Heart left ventricle (tissue), 16 donors: ENCODE data around the gene TRIM8. TPM values are rescaled to one million over a fixed set of nuclear protein-coding genes. Genes with fewer than 3 reads are reported as not detected.

ENCODE experiments used
- ATAC-seq, 4 donors: fragments of 200-7000 bp; cut with Tn5 transposase; one replicate each; pipeline ENCODE4 v1.9.1; 2020 to 2022; ENCODE audit warnings: moderate library complexity in 4 of 4, mild to moderate bottlenecking in 3 of 4, moderate number of reproducible peaks in 1 of 4
- DNase-seq, 5 donors: peaks; one replicate each; pipeline ENCODE4 v3.0.0-alpha.2; 2020
- H3K27ac ChIP-seq, 12 donors: fragments of 200-600 bp; sonication (generic) in 4 of 12; one replicate each; pipeline versions ENCODE4 v1.5.0 to v1.8.0; 2016 to 2022; ENCODE audit warnings: mild to moderate bottlenecking in 2 of 12
- H3K27me3 ChIP-seq, 9 donors: fragments of 200-600 bp; sonication (generic) in 2 of 9; one replicate each; pipeline versions ENCODE4 v1.5.1 to v1.8.0; 2016 to 2022; ENCODE audit warnings: mild to moderate bottlenecking in 3 of 9
- H3K36me3 ChIP-seq, 9 donors: fragments of 200-600 bp; sonication (generic) in 2 of 9; one replicate each; pipeline versions ENCODE4 v1.5.0 to v1.8.0; 2018 to 2022; ENCODE audit warnings: mild to moderate bottlenecking in 2 of 9
- H3K4me1 ChIP-seq, 12 donors: fragments of 200-600 bp; sonication (generic) in 4 of 12; one replicate each; pipeline versions ENCODE4 v1.5.0 to v1.8.0; 2016 to 2022; ENCODE audit warnings: mild to moderate bottlenecking in 3 of 12
- H3K4me3 ChIP-seq, 12 donors: fragments of 200-600 bp; sonication (generic) in 4 of 12; one replicate each; pipeline versions ENCODE4 v1.5.0 to v1.8.0; 2017 to 2022; ENCODE audit warnings: mild to moderate bottlenecking in 9 of 12, moderate library complexity in 4 of 12
- H3K9me3 ChIP-seq, 12 donors: fragments of 200-600 bp; sonication (generic) in 4 of 12; one replicate each; pipeline versions ENCODE4 v1.5.0 to v1.8.0; 2016 to 2022; ENCODE audit warnings: mild to moderate bottlenecking in 1 of 12
- POLR2A ChIP-seq, 2 donors: fragments of 450-650 bp; IDR thresholded peaks; one replicate each; pipeline ENCODE4 v1.6.1; 2017; ENCODE audit warnings: antibody characterized with exemption in 2 of 2, mild to moderate bottlenecking in 2 of 2, moderate library complexity in 2 of 2
- WGBS, 4 donors: extraction: QIAGEN DNeasy Blood & Tissue Kit in 2 of 4; methylation state at CpG; one replicate each; pipeline versions ENCODE4 v1.1.5 to v1.1.7; 2013 to 2018; 5-methylcytosine and 5-hydroxymethylcytosine counted together
- intact Hi-C, 10 donors: fragments of 100-400 bp; cut with DNase I; formaldehyde crosslinking; loops; one replicate each; pipeline versions ENCODE4 v1.11.1 to v1.14.2; 2022
- polyA plus RNA-seq, 2 donors: library from polyadenylated mRNA; stranded (reverse); fragments of 200-250 nt; gene quantifications; one replicate each; pipeline ENCODE4 v1.2.3, GENCODE V29; 2013
- total RNA-seq, 9 donors: library from RNA; depleted of rRNA in 2 of 9; stranded (reverse); fragments of >200 nt in 2 of 9; fragmentation: NEBNext Ultra II Directional in 3 of 9; extraction: Animal tissue kit (Norgen Biotek cat#: 25700) in 3 of 9; gene quantifications; one replicate each; pipeline versions ENCODE4 v1.1.0 to v1.2.4, GENCODE V29; 2016 to 2023
- TF ChIP-seq, protein P1 (sequence below), 12 donors: fragments of 200-600 bp; sonication (generic) in 4 of 12; IDR thresholded peaks; one replicate each; pipeline versions ENCODE4 v1.5.0 to v1.8.0; 2018 to 2022; ENCODE audit warnings: antibody characterized with exemption in 12 of 12, mild to moderate bottlenecking in 5 of 12
- donor health status: ischemic (EF 13 %, LVEDD 7.1; RV severe dilation, severe dysfunction).
- donor health status: healthy with polysubstance abuse.
- donor health status: DM: no; HTN: yes; CAD: no.
- donor health status: DM: no; HTN: no; CAD: no.
- donor health status: ischemic (EF 25% LVEDD 6.9; RV normal size, moderate dysfunction).
- donor health status: ischemic (EF 25% LVEDD 5.7; RV mildly dilated, moderate dysfunction).
- donor health status: healthy.
- donor health status: DM: yes; HTN: yes; CAD: no.
- donor health status: ischemic (EF 35%, LVEDD 5.7; RV mildly dilated, moderate dysfunction).
- donor health status: nonischemic (EF 11% LVEDD 7.7; RV severe dilation, severe dysfunction).
- donor health status: DM: yes; HTN: yes; CAD: no.
- donor health status: PGD.
- donor health status: ischemic (EF 29% LVEDD 5.4; RV normal size, mild dysfunction).
- donor health status: nonischemic (EF 23%, LVEDD 6.1; RV moderate dilation, normal function).

Gene TRIM8
- total and polyA plus RNA-seq, 11 donors, result 38.9 to 225 (median 102) TPM

DNA sequence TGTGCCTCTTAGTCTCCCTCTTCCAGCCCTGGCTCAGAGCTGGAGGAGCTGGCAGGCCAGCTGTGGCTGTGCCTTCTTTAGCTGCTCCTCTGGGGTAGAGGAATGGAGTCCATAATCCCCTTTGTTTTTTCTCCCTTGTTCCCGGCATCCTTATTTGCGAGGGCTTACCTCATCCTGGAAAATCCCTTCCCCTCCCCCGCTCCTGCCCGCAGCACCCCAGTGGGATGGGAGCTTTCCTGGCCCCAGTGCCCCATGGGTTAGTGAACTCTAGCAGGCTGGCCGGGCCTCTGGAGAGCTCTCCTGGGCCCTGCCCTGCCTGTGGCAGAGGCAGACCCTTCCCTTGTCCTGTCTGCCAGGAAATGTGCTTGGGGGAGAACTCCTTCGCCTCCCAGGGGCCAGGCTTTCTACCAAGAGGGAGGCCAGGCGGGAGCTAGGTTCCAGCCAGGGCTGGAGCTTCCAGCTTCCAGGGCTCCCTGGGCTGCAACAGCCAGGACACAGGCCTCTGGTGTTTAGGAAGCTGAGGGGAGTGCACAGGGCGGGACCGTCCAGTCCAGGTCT is 16.5 kb upstream of the TRIM8 start:
- Histone ChIP-seq H3K4me1 (peaks cover 12 to 81% (median 67%) of the 10 kb centered on the region in 12 donors), H3K9me3 (no peaks in the 10 kb centered on the region), H3K36me3 (peaks cover 0 to 20% (median 8%) of the 10 kb centered on the region in 9 donors), H3K27ac (peak overlapping the region; percentile 71 to 96 (median 86)), H3K27me3 (no peaks in the 10 kb centered on the region), H3K4me3 (no peak overlapping the region)
- TF ChIP-seq, protein P1, sequence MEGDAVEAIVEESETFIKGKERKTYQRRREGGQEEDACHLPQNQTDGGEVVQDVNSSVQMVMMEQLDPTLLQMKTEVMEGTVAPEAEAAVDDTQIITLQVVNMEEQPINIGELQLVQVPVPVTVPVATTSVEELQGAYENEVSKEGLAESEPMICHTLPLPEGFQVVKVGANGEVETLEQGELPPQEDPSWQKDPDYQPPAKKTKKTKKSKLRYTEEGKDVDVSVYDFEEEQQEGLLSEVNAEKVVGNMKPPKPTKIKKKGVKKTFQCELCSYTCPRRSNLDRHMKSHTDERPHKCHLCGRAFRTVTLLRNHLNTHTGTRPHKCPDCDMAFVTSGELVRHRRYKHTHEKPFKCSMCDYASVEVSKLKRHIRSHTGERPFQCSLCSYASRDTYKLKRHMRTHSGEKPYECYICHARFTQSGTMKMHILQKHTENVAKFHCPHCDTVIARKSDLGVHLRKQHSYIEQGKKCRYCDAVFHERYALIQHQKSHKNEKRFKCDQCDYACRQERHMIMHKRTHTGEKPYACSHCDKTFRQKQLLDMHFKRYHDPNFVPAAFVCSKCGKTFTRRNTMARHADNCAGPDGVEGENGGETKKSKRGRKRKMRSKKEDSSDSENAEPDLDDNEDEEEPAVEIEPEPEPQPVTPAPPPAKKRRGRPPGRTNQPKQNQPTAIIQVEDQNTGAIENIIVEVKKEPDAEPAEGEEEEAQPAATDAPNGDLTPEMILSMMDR (IDR thresholded peaks at IDR 0.05), result no peak
- TF ChIP-seq POLR2A (IDR thresholded peaks at IDR 0.05), result no peak
- 10 to 38% (median 32%) methylated on average over 5 to 9 of the region's 9 CpGs for WGBS, 4 donors
- DNase-seq, result peak in 4 of 5 donors; percentile 57 to 71 (median 62)
- peak; percentile 14 to 64 (median 49) for ATAC-seq
- intact Hi-C loops, result no loop called here

DNA sequence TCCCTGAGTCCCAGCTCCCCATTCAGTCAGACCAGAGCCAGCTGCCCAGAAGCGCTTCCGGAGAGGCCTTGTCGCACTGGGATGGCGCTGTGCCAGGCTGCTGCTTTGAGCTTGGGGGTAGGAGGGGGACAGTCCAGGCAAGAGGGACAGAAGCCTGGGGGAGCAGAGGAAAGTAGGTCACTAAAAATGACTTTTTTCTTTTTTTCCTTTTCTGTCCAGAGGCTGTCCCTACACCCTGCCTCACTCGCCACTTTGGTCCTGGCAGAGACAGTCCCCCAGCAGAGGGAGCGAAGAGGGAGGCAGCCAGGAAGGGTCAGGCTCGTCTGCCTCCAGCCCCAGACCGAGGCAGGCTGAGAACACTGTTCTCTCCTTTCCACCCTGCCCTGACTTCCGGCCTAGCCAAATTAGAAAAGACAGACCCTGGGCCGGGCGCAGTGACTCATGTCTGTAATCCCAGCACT is 15.8 kb upstream of the TRIM8 start:
- H3K4me1 ChIP-seq, result peaks cover 19 to 88% (median 74%) of the 10 kb centered on the region in 12 donors
- peaks cover 0 to 20% (median 8%) of the 10 kb centered on the region in 9 donors for H3K36me3 ChIP-seq
- TF ChIP-seq, protein P1 (IDR thresholded peaks at IDR 0.05), result peak in 7 of 12 donors; percentile 15 to 49 (median 23)
- no peak for TF ChIP-seq POLR2A (IDR thresholded peaks at IDR 0.05)
- no peak overlapping the region for H3K4me3 ChIP-seq
- H3K27ac ChIP-seq, result peak overlapping the region; percentile 71 to 96 (median 86)
- intact Hi-C loops, result no loop called here
- DNase-seq, result peak; percentile 79 to 90 (median 85)
- WGBS, 4 donors, result 19 to 34% (median 25%) methylated on average over 11 of the region's 11 CpGs
- H3K27me3 ChIP-seq, result no peaks in the 10 kb centered on the region
- peak; percentile 34 to 63 (median 48) for ATAC-seq
- H3K9me3 ChIP-seq, result no peaks in the 10 kb centered on the region

DNA sequence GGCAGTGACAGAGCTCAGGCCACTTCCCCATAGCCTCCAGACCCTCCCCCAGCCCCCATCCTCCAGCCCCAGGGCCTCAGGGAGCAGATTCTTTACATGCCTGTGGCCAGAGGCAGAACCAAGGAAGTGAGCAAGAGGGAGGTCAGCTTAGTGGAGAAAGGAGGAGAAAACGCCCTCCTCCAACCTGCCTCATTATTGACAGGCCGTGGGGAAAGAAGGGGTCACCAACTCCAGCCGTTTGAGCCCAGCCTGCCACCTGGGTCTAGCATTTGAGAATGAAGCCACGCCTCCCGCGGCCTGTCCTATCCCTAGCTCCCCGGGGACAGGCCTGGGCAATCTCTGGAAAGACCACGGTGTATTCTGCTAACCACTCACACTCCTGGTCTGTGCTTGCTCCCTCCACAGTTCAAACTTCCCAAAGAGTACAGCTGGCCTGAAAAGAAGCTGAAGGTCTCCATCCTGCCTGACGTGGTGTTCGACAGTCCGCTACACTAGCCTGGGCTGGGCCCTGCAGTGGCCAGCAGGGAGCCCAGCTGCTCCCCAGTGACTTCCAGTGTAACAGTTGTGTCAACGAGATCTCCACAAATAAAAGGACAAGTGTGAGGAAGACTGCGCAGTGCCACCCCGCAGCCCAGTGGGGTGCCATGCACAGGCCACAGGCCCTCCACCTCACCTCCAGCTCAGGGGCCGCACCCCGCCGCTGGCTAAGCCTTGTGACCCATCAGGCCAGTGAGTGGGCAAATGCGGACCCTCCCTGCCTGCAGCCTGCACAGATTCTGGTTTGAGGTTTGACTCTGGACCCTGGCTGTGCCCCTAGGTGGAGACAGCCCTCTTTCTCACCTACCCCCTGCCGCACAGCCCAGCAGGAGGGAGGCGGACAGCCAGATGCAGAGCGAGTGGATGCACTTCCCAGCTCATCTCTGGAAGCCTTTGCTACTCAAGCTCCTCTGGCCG is 14.3 kb upstream of the TRIM8 start:
- 67 to 80% (median 73%) methylated on average over 15 to 22 of the region's 22 CpGs for WGBS, 4 donors
- ATAC-seq, result no peak
- H3K4me3 ChIP-seq, result no peak overlapping the region
- H3K4me1 ChIP-seq, result peaks cover 23 to 97% (median 80%) of the 10 kb centered on the region in 12 donors
- intact Hi-C loops, result no loop called here
- peaks cover 0 to 20% (median 8%) of the 10 kb centered on the region in 9 donors for H3K36me3 ChIP-seq
- peak in 2 of 5 donors; percentile 38 to 56 for DNase-seq
- H3K9me3 ChIP-seq, result no peaks in the 10 kb centered on the region
- TF ChIP-seq POLR2A (IDR thresholded peaks at IDR 0.05), result no peak
- TF ChIP-seq, protein P1 (IDR thresholded peaks at IDR 0.05), result no peak
- H3K27ac ChIP-seq, result peak overlapping the region in 11 of 12 donors; percentile 10 to 92 (median 85)
- H3K27me3 ChIP-seq, result no peaks in the 10 kb centered on the region

DNA sequence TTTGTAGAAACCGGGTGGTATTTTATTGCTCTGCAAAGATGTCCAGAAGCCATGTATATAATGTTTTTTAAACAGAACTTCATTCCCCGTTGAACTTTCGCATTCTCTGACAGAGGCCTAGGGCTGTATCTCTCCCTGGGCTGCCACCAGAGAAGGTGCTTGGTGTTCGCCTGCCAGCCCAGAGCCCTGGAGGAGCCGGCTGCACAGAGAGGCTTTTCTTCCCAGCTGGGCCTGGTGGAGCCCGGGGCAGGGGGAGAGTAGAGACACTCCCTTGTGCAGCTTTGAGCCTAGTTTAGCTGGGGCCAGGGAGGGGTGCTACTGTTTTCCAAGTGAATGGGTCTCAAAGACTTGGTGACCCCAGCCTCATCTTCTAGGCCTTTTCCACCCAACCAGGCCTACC is 13.6 kb upstream of the TRIM8 start:
- Histone ChIP-seq H3K27me3 (no peaks in the 10 kb centered on the region), H3K9me3 (no peaks in the 10 kb centered on the region), H3K4me3 (no peak overlapping the region), H3K27ac (peak overlapping the region in 3 of 12 donors; percentile 5 to 92 (median 90)), H3K4me1 (peaks cover 23 to 97% (median 73%) of the 10 kb centered on the region in 12 donors), H3K36me3 (peaks cover 0 to 20% (median 8%) of the 10 kb centered on the region in 9 donors)
- DNase-seq (peak in 1 of 5 donors; percentile 13), ATAC-seq (no peak)
- intact Hi-C loops, result no loop called here
- no peak for TF ChIP-seq POLR2A (IDR thresholded peaks at IDR 0.05)
- TF ChIP-seq, protein P1 (IDR thresholded peaks at IDR 0.05), result no peak
- WGBS, 4 donors, result 83 to 91% (median 87%) methylated on average over 6 of the region's 6 CpGs
